Endothelial cell (in vitro differentiated cells): ENCODE results near the gene DACH2. TPM values are rescaled to one million over a fixed set of nuclear protein-coding genes. Genes with fewer than 3 reads are reported as not detected.
A peak's percentile ranks its signal among the peaks of the same experiment; 100 is the strongest.

Experiments used
- DNase-seq: peaks from one replicate; pipeline ENCODE4 v3.0.0; 2021; ENCODE audit warnings: low spot score
- H3K27ac Mint-ChIP-seq: one replicate; pipeline ENCODE4 v1.8.0; 2021; ENCODE audit warnings: mixed read lengths, inconsistent platforms; ENCODE audit not compliant: unreplicated experiment
- H3K27me3 Mint-ChIP-seq: one replicate; pipeline ENCODE4 v1.8.0; 2021; ENCODE audit warnings: mild to moderate bottlenecking, moderate library complexity, mixed read lengths, inconsistent platforms; ENCODE audit not compliant: unreplicated experiment
- H3K36me3 Mint-ChIP-seq: one replicate; pipeline ENCODE4 v1.8.0; 2021; ENCODE audit warnings: mild to moderate bottlenecking, low read depth, mixed read lengths, inconsistent platforms; ENCODE audit not compliant: unreplicated experiment
- H3K4me1 Mint-ChIP-seq: one replicate; pipeline ENCODE4 v1.8.0; 2021; ENCODE audit warnings: mild to moderate bottlenecking, mixed read lengths, inconsistent platforms; ENCODE audit not compliant: unreplicated experiment
- H3K4me3 Mint-ChIP-seq: one replicate; pipeline ENCODE4 v1.8.0; 2021; ENCODE audit warnings: mild to moderate bottlenecking, mixed read lengths, inconsistent platforms; ENCODE audit not compliant: unreplicated experiment
- H3K9me3 Mint-ChIP-seq: one replicate; pipeline ENCODE4 v1.8.0; 2021; ENCODE audit warnings: mixed read lengths, inconsistent platforms; ENCODE audit not compliant: unreplicated experiment
- CTCF ChIP-seq: fragments of 200-600 bp; sonication (generic); IDR thresholded peaks from one replicate; pipeline ENCODE4 v1.5.0; 2021; ENCODE audit warnings: antibody characterized with exemption; ENCODE audit not compliant: unreplicated experiment
- total RNA-seq: library from RNA; stranded (reverse); fragmentation: NEBNext Ultra II Directional; extraction: Animal tissue kit (Norgen Biotek cat#: 25700); gene quantifications from one replicate; pipeline ENCODE4 v1.2.1, GENCODE V29; 2021; ENCODE audit not compliant: unreplicated experiment

DACH2 gene
- total RNA-seq, 1 donor from 2014 or later = 0.08 TPM

DNA sequence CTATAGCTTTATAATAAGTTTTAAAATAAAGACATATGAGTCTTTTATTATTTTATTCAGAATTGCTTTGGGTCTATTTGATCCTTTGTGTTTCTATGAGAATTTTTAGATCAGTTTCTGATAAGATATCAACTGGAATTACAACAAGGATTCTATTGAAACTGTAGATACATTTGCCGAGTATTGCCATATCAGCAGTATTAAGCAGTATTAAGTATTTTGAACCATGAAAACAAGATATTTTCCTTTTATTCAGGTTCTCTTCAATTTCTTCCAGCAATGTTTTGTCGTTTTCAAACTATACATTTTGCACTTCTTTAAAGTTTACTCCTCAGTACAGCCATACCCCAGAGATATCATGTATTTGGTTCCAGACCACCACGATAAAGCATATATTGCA lies 598.8 kb downstream of the DACH2 start:
- H3K27ac Mint-ChIP-seq = no peak overlapping the region

GRCh38 chrX:86805241-86805640 lies 657.0 kb downstream of the DACH2 start:
- H3K27ac Mint-ChIP-seq = no peak overlapping the region
- DNase-seq = no peak
- H3K27me3 Mint-ChIP-seq = no peaks in the 10 kb centered on the region
- H3K4me1 Mint-ChIP-seq = no peaks in the 10 kb centered on the region
- no peak for TF ChIP-seq CTCF
- H3K4me3 Mint-ChIP-seq = no peak overlapping the region
- H3K9me3 Mint-ChIP-seq = no peaks in the 10 kb centered on the region
- H3K36me3 Mint-ChIP-seq = no peaks in the 10 kb centered on the region

More for the DNA sequence above, 598.8 kb downstream of the DACH2 start:
- Mint-ChIP-seq H3K27me3 (no peaks in the 10 kb centered on the region), H3K9me3 (no peaks in the 10 kb centered on the region), H3K36me3 (no peaks in the 10 kb centered on the region), H3K4me3 (no peak overlapping the region), H3K4me1 (no peaks in the 10 kb centered on the region)
- DNase-seq = no peak
- no peak for TF ChIP-seq CTCF

DNA sequence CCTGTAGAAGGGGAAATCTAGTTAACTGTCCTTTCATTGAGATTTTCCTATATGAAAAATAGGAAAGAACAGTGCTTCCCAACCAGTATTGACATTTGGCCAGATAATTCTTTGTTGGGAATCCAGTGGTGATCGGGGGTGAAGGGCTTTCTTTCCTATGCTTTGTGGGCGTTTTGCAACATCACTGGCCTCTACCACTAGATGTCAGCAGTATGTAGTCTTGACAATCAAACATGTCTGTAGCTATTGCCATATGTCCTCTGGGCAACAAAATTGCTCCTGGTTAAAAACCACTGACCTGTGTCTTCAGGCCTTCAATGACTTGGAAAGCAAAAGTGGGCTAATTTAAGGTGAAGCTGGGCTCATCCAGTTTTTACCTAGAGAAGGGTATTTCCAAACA lies 658.5 kb downstream of the DACH2 start:
- DNase-seq = peak; percentile 4
- Mint-ChIP-seq H3K4me1 (no peaks in the 10 kb centered on the region), H3K9me3 (no peaks in the 10 kb centered on the region), H3K27ac (no peak overlapping the region), H3K36me3 (no peaks in the 10 kb centered on the region), H3K4me3 (no peak overlapping the region), H3K27me3 (no peaks in the 10 kb centered on the region)
- no peak for TF ChIP-seq CTCF

DNA sequence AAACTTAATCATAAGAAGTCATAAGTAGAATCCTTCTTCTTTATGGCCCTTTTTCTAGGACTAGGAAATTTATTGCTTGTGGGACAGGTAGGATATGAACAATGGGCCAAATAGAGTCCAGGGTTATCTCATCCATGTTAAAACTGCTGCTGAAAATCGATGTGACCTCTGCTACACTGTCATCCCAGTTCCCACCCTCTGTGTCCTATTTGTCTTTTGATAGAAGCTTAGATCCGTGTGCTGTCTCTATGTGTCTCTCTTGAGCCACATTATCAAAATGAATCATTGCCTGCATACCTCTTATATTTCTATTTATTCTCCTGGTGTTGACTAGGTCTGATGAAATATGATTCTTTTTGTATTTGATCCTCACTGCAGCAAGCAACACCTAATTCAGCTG lies 661.4 kb downstream of the DACH2 start:
- H3K27ac Mint-ChIP-seq = no peak overlapping the region
- H3K9me3 Mint-ChIP-seq = no peaks in the 10 kb centered on the region
- DNase-seq = no peak

GRCh38 chrX:86829786-86830185 lies 681.5 kb downstream of the DACH2 start:
- H3K36me3 Mint-ChIP-seq = no peaks in the 10 kb centered on the region
- no peak for DNase-seq
- H3K9me3 Mint-ChIP-seq = no peaks in the 10 kb centered on the region
- H3K4me3 Mint-ChIP-seq = no peak overlapping the region
- H3K27me3 Mint-ChIP-seq = no peaks in the 10 kb centered on the region
- H3K4me1 Mint-ChIP-seq = no peaks in the 10 kb centered on the region
- TF ChIP-seq CTCF = no peak
- no peak overlapping the region for H3K27ac Mint-ChIP-seq

More for the DNA sequence above, 661.4 kb downstream of the DACH2 start:
- no peaks in the 10 kb centered on the region for H3K27me3 Mint-ChIP-seq
- no peaks in the 10 kb centered on the region for H3K4me1 Mint-ChIP-seq
- H3K36me3 Mint-ChIP-seq = no peaks in the 10 kb centered on the region
- no peak overlapping the region for H3K4me3 Mint-ChIP-seq
- TF ChIP-seq CTCF = no peak
